Thyroid gland (tissue), 4 donors: ENCODE data around the gene TNNT2. TPM values are rescaled to one million over a fixed set of nuclear protein-coding genes. Genes with fewer than 3 reads are reported as not detected.

ENCODE experiments used
- DNase-seq, 2 donors: peaks; one replicate each; pipeline ENCODE4 v3.0.0-alpha.2; 2019
- H3K27ac ChIP-seq, 3 donors: fragments of 200-600 bp; sonication (generic); 1 replicate in 2 of 3; 2 replicates in 1 of 3; pipeline ENCODE4 v1.5.1; 2016 to 2019; ENCODE audit warnings: mild to moderate bottlenecking in 1 of 3, moderate library complexity in 1 of 3
- H3K27me3 ChIP-seq: fragments of 200-600 bp; sonication (generic); one replicate; pipeline ENCODE4 v1.5.1; 2019
- H3K36me3 ChIP-seq, 2 donors: fragments of 200-600 bp; sonication (generic); one replicate each; pipeline ENCODE4 v1.5.1; 2016 to 2019
- H3K4me1 ChIP-seq, 2 donors: fragments of 200-600 bp; sonication (generic); one replicate each; pipeline ENCODE4 v1.5.1; 2017 to 2019
- H3K4me3 ChIP-seq, 3 donors: fragments of 200-600 bp; sonication (generic); replicated peaks in 1 of 3; 1 replicate in 2 of 3; 2 replicates in 1 of 3; pipeline ENCODE4 v1.5.1; 2016; ENCODE audit warnings: mild to moderate bottlenecking in 1 of 3
- H3K9me3 ChIP-seq: fragments of 200-600 bp; sonication (generic); one replicate; pipeline ENCODE4 v1.5.1; 2017
- POLR2A ChIP-seq, 2 donors: fragments of 450-650 bp; IDR thresholded peaks; one replicate each; pipeline ENCODE4 v1.6.1; 2017; ENCODE audit warnings: antibody characterized with exemption in 2 of 2, mild to moderate bottlenecking in 2 of 2, moderate library complexity in 1 of 2
- WGBS, 2 donors: methylation state at CpG; one replicate each; pipeline ENCODE4 v1.1.5; 2017; 5-methylcytosine and 5-hydroxymethylcytosine counted together
- intact Hi-C: fragments of 100-400 bp; cut with DNase I; formaldehyde crosslinking; loops from one replicate; pipeline ENCODE4 v1.15.1; 2023
- total RNA-seq, 4 donors: library from RNA; depleted of rRNA; stranded (reverse); fragments of >200 nt; gene quantifications; one replicate each; pipeline ENCODE4 v1.2.3, GENCODE V29; 2016
- TF ChIP-seq, protein P1 (sequence below), 6 experiments: fragments of 200-600 bp in 3 of 6; fragments of 450-650 bp in 3 of 6; sonication (generic) in 3 of 6; IDR thresholded peaks; one replicate each; pipeline ENCODE4 v1.5.1; 2016 to 2019; ENCODE audit warnings: antibody characterized with exemption in 6 of 6, mild to moderate bottlenecking in 2 of 6, inconsistent platforms in 1 of 6, moderate library complexity in 1 of 6

Gene TNNT2
- total RNA-seq, 4 donors from 2014 or later: 0.24 TPM; not detected in 3

DNA sequence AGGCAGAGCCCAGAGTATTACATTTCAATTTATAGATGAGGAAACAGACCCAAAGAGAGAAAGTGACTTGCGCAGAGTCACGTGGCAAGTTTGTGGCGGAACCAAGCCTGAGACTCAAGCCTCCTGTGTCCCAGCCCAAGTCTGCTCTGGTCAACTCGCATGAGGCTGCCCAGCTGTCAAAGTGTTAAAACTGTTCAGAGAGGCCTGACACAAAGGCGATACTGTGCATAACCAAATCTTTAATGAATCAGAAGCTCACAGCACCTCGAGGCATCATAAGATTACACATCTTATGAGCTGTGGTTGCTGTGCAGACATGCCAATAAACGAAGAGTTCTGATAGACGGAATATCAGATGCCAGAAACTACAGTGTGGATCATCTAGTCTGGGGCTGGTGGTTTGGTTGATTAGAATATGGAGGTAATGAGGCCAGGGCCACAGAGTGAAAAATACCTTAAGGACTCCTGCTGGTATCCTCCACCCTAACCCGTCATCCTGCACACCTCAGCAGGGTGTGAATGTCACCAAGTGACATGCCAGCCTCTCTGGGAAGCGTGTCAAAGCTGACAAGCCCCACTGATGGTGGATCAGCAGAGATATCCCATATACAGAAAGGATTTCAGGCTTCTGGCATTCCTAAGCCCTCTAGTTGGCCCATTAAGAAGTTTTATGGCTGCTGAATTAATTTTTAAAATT is 42.2 kb downstream of the TNNT2 start:
- H3K27ac ChIP-seq: no peak overlapping the region
- H3K4me1 ChIP-seq: no peaks in the 10 kb centered on the region
- H3K27me3 ChIP-seq: no peaks in the 10 kb centered on the region
- H3K36me3 ChIP-seq: no peaks in the 10 kb centered on the region
- intact Hi-C loops: no loop called here
- no peak for DNase-seq
- no peak overlapping the region for H3K4me3 ChIP-seq
- H3K9me3 ChIP-seq: no peaks in the 10 kb centered on the region
- TF ChIP-seq, protein P1, sequence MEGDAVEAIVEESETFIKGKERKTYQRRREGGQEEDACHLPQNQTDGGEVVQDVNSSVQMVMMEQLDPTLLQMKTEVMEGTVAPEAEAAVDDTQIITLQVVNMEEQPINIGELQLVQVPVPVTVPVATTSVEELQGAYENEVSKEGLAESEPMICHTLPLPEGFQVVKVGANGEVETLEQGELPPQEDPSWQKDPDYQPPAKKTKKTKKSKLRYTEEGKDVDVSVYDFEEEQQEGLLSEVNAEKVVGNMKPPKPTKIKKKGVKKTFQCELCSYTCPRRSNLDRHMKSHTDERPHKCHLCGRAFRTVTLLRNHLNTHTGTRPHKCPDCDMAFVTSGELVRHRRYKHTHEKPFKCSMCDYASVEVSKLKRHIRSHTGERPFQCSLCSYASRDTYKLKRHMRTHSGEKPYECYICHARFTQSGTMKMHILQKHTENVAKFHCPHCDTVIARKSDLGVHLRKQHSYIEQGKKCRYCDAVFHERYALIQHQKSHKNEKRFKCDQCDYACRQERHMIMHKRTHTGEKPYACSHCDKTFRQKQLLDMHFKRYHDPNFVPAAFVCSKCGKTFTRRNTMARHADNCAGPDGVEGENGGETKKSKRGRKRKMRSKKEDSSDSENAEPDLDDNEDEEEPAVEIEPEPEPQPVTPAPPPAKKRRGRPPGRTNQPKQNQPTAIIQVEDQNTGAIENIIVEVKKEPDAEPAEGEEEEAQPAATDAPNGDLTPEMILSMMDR (IDR thresholded peaks at IDR 0.05): no peak
- TF ChIP-seq POLR2A (IDR thresholded peaks at IDR 0.05): no peak
- WGBS, 2 donors: 89 to 92% methylated on average over 10 of the region's 10 CpGs

DNA sequence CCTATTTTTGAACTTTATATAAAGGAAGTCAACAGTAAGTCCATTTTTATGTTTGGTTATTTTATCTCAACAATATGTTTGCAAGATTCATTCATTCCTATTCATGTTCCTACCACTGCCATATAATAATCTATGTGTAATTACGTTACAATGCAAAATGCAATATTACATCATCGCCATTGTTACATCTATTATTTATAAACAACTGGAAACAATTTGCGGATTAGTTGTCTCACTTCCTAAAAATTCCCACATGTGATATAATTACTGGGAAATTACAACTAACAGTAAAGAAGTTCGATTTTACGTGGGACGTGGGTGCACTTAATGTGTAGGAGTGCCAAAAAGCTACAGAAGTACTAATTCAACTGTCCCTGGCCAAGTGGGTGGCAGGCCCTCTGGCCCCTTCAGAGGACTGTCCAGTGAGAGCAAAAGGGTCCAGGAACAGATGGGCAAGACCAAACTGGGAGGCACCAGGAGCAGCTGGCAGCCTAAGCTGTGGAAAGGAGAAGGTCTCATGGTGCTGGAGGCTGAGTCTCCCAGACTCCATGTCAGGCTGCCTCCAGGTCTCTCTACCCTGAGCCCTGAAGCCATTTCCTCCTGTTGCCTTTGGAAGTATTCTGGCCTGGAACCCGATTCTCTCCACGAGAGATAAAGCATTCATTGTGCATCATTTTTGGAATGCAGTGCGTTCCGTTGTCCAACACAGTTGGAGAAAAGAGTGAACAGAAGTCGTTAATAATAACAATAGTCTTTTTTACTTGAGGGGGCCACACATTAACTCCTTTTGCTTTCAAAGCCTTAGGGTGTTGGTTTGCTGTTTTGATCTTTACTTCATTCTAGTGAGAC is 42.9 kb downstream of the TNNT2 start:
- 83 to 87% methylated on average over 11 of the region's 11 CpGs for WGBS, 2 donors
- Histone ChIP-seq H3K27ac (no peak overlapping the region), H3K4me3 (no peak overlapping the region), H3K4me1 (peaks cover 2 to 3% of the 10 kb centered on the region in 2 donors), H3K27me3 (no peaks in the 10 kb centered on the region), H3K9me3 (no peaks in the 10 kb centered on the region), H3K36me3 (no peaks in the 10 kb centered on the region)
- no peak for TF ChIP-seq POLR2A (IDR thresholded peaks at IDR 0.05)
- TF ChIP-seq, protein P1 (IDR thresholded peaks at IDR 0.05): no peak
- no peak for DNase-seq
- intact Hi-C loops: no loop called here

DNA sequence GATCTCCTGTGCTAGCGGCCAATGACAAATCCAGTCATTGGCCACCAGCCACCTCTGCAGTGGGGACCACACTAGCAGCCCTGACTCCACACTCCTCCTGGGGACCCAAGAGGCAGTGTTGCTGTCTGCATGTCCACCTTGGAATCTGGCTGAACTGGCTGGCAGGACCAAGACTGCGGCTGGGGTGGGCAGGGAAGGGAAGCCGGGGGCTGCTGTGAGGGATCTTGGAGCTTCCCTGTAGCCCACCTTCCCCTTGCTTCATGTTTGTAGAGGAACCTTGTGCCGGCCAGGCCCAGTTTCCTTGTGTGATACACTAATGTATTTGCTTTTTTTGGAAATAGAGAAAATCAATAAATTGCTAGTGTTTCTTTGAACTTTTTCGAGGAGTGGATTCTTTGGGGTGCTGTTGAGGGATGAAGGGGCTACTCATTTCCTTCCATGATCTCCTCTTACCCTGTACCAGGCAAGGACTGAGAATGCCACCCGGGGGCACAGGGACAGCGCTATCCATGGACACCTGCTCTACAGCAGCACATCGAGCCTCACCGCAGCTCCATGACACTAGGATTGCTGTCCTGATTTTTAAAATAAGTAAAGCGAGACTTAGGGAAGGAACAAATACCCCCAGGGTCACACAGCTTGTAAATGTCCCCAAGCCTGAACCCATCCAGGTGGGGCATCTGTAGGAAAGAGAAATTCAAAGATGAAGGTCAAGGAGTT is 44.7 kb downstream of the TNNT2 start:
- TF ChIP-seq POLR2A (IDR thresholded peaks at IDR 0.05): no peak
- TF ChIP-seq, protein P1 (IDR thresholded peaks at IDR 0.05): no peak
- WGBS, 2 donors: 94 to 97% methylated on average over 9 to 10 of the region's 10 CpGs
- Histone ChIP-seq H3K4me3 (no peak overlapping the region), H3K27ac (no peak overlapping the region), H3K36me3 (no peaks in the 10 kb centered on the region), H3K4me1 (peaks cover 4 to 7% of the 10 kb centered on the region in 2 donors), H3K9me3 (no peaks in the 10 kb centered on the region), H3K27me3 (no peaks in the 10 kb centered on the region)
- intact Hi-C loops: no loop called here
- DNase-seq: no peak

DNA sequence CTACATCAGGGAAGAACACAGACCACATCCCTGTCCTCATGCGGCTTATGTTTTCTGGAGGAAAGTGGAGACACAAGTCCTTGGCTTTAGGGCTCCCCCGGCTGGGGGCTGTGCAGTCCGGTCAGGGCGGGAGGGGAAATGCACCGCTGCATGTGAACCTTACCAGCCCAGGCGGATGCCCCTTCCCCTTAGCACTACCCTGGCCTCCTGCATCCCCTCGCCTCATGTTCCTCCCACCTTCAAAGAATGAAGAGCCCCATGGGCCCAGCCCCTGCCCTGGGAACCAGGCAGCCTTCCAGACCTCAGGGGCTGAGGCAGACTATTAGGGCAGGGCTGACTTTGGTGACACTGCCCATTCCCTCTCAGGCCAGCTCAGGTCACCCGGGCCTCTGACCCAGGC is 45.5 kb downstream of the TNNT2 start:
- intact Hi-C loops: no loop called here
- DNase-seq: no peak
- WGBS, 2 donors: 89 to 96% methylated on average over 8 of the region's 8 CpGs
- H3K9me3 ChIP-seq: no peaks in the 10 kb centered on the region
- TF ChIP-seq POLR2A (IDR thresholded peaks at IDR 0.05): no peak
- TF ChIP-seq, protein P1 (IDR thresholded peaks at IDR 0.05): no peak
- H3K36me3 ChIP-seq: no peaks in the 10 kb centered on the region
- no peak overlapping the region for H3K4me3 ChIP-seq
- H3K27me3 ChIP-seq: no peaks in the 10 kb centered on the region
- H3K27ac ChIP-seq: no peak overlapping the region
- peaks cover 4 to 7% of the 10 kb centered on the region in 2 donors for H3K4me1 ChIP-seq
